Measurements from ENCODE around the gene MATN3. TPM values are rescaled to one million over a fixed set of nuclear protein-coding genes. Genes with fewer than 3 reads are reported as not detected.

MATN3 gene
- total RNA-seq, 1 donor from 2014 or later, result 0.16 TPM

GRCh38 chr2:20012032-20012281, 511 bp downstream of the MATN3 start:
- ATAC-seq (ENCODE audit: poor library complexity) (no peak), DNase-seq (no peak)
- intact Hi-C loops (cut with DNase I), result loop anchor here (5.0 kb wide), 1 partner anchor 50 kb away; no protein-coding TSS in a partner anchor

- no peak for ATAC-seq (ENCODE audit: poor library complexity)
- intact Hi-C loops (cut with DNase I), result loop anchor here (5.0 kb wide), 1 partner anchor 49 kb away; no protein-coding TSS in a partner anchor
These were observed 1.0 kb downstream of the MATN3 start for GRCh38 chr2:20011276-20012031.

DNA sequence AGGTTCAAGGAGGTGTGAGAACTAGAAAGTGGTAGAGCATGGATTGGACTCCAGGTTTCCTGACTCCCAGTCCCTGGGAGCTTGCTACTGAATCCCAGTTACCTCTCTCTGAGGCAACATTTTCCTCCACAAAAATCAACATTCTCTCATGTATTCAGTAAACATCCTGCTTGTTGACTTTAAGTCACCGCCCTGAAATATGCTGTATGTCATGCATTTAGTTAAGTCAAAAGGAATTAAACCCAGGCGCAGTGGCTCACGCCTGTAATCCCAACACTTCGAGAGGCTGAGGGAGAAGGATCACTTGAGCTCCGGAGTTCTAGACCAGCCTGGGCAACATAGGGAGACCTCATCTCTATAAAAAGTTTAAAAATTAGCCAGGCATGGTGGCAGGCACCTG, 3.8 kb downstream of the MATN3 start:
- intact Hi-C loops (cut with DNase I), result no loop called here
- DNase-seq, result no peak
- no peak for ATAC-seq (ENCODE audit: poor library complexity)

More at GRCh38 chr2:20011276-20012031, 1.0 kb downstream of the MATN3 start:
- no peak for DNase-seq

DNA sequence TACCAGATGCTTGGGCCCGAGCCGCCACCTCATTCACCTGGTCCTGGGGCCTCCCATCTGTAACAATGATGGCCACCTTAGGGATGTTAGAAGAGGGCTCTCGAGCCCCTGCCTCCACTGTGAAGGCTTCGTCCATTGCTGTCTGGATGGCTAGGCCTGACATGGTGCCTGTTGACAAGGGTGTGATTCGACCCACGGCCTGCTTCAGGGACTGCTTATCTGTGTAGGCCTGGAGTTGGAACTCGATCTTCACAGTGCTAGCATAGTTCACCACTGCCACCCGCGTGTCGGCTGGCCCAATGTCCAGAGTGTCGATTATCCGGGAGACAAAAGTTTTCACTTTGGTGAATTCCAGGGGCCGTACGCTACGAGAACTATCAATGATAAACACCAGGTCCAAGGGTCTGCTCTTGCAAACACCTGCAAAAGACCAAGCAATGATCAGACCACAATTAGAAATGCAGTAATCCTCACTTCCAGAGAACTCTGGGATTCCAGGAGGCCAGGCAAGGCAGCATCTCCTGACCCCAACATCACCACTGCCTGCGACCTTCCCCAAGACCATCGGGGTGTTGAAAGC, 6.5 kb downstream of the MATN3 start:
- DNase-seq (no peak), ATAC-seq (ENCODE audit: poor library complexity) (no peak)
- intact Hi-C loops (cut with DNase I), result no loop called here

DNA sequence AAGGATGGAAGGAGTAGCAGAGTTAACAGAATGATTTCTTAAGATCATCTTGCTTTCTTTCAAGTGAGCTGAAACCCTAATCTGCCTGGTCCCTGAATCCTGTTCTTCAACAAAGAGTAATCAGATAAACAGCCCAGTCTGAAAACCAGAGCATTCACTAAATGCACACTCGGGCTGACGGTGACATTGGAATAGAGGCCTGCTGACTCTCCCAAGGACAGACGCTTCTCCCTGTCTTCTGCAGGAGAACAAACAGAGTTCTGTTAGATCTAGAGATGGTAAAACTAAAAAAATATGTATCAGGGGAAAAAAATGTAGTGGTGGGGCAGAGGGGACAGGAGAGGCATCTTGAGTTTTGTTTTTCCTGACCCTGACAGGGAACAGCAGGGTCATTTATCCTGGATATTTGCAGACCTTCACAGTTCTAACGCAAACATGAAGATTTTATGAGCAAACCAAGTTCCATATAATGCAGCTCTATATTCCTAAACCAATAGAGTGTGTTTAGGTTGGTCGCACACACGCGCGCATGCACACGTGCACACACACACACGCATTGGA, 7.3 kb downstream of the MATN3 start:
- ATAC-seq (ENCODE audit: poor library complexity) (no peak), DNase-seq (no peak)
- intact Hi-C loops (cut with DNase I), result no loop called here

DNA sequence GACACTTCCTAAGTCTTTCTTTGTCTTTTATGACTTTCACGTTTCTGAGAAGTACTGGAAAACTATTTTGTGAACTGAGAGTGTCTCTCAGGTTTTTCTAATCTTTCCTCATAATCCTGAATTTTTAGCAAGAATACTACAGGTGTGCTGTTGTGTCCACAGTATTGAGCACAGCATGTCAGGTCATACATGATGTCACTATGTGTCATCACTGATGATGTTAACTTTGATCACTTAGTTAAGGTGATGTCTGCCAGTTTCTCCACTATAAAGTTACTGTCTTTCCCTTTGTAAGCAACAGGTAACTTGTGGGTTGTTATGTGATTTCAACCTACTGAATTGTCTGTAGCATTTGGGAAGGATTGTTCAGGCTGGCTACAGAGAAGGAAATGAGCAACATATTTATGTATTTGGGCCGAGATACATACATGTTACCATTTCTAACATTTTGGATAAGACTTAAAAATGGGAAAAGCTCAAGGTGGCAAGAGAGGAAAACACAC, 11.1 kb downstream of the MATN3 start:
- DNase-seq (no peak), ATAC-seq (ENCODE audit: poor library complexity) (no peak)
- intact Hi-C loops (cut with DNase I), result no loop called here

- DNase-seq (no peak), ATAC-seq (ENCODE audit: poor library complexity) (no peak)
- intact Hi-C loops (cut with DNase I), result no loop called here
These were observed 18.7 kb downstream of the MATN3 start for GRCh38 chr2:19993731-19994130.

- ATAC-seq (ENCODE audit: poor library complexity), result no peak
- intact Hi-C loops (cut with DNase I), result no loop called here
- DNase-seq, result no peak
These were observed 20.6 kb downstream of the MATN3 start for GRCh38 chr2:19991895-19992294.

- DNase-seq, result no peak
- intact Hi-C loops (cut with DNase I), result no loop called here
- ATAC-seq (ENCODE audit: poor library complexity), result no peak
These were observed 22.1 kb downstream of the MATN3 start for GRCh38 chr2:19990416-19990728.

DNA sequence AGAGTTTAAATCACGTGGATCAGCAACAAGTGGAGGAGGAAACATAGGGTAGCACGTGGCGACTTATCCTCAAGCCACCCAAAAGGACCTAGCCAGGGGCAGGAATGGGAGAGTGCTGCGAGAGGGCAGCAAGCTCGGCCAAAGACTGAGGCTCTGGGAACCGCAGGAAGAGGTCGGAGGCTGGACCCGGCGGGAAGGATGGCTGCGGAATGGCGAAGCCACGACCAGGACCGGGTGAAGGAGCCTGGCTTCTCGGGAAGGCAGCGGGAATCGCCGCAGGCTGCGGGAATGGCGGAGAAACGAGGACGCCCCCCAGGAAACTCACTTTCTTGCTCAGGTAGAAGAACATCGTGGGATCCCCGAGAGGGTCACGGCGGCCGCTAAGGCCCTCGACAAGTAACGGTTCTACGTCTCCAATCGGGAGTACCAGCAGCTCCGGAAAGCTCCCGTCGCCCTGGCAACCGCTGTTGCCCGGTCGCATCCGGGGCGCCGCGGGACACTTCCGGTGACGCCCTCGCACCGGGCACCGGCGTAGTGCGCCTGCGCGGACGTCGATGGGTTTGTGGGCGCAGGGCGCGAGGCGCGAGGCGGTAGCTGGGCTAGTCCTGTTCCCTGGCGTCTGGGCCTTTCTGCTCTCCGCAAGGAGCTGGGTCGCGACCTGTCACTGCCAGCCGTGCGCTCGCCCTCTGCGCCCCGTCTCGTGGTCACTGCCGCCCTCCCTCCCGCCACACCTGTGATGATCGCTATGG, 22.6 kb downstream of the MATN3 start, which contains the start of gene WDR35:
Gene WDR35 (minus strand): TSS at position 439 of the 749 bp plus-strand sequence. CDS start 90 bp downstream, at position 349.
- intact Hi-C loops (cut with DNase I), result no loop called here
- peak; percentile 100 for ATAC-seq (ENCODE audit: poor library complexity)
- DNase-seq, result peak; percentile 95

DNA sequence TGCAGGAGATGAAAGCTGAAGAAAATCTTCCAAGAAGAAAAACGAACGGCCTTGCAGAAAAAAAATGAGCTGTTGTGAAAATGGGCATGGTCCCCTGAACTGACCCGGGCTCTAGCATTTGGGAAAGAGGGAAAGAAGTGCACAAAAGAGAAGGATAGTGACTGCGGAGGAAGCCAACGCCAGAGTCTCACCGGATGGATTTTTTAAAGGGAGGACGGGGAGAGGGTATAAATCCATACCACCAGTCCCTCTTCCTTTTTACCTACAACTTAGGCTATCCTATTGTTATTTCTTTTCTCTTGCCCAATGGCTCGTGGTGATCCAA, 23.2 kb downstream of the MATN3 start:
- DNase-seq, result no peak
- intact Hi-C loops (cut with DNase I), result no loop called here
- peak; percentile 7 for ATAC-seq (ENCODE audit: poor library complexity)

DNA sequence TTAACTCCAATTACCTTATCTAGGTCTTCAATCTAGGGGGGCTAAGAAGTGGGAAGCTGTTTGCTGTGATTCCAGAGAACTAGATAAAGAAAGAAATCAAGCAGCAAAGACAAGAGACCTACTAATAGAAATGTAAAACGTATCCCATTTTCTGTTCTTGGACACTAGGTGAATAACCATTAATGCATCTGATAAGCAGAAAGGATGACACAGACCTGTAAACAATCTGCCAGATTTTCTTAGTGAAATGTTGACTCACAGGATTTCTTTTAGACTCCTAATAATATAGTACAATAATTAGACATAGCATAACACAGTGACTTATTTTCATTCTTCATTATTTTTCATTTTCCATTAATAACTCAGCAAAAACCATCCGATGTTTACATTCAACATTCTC, 23.9 kb downstream of the MATN3 start:
- ATAC-seq (ENCODE audit: poor library complexity) (no peak), DNase-seq (no peak)
- intact Hi-C loops (cut with DNase I), result no loop called here

GRCh38 chr2:19987936-19988335, 24.5 kb downstream of the MATN3 start:
- no peak for DNase-seq

GRCh38 chr2:19982268-19982667, 30.2 kb downstream of the MATN3 start:
- intact Hi-C loops (cut with DNase I), result no loop called here
- no peak for DNase-seq
- no peak for ATAC-seq (ENCODE audit: poor library complexity)

More at GRCh38 chr2:19987936-19988335, 24.5 kb downstream of the MATN3 start:
- intact Hi-C loops (cut with DNase I), result no loop called here
- no peak for ATAC-seq (ENCODE audit: poor library complexity)

- intact Hi-C loops (cut with DNase I), result no loop called here
- DNase-seq, result no peak
- no peak for ATAC-seq (ENCODE audit: poor library complexity)
These were observed 32.5 kb downstream of the MATN3 start for GRCh38 chr2:19979932-19980331.

GRCh38 chr2:19973466-19973865, 39.0 kb downstream of the MATN3 start:
- intact Hi-C loops (cut with DNase I), result no loop called here
- DNase-seq, result no peak
- ATAC-seq (ENCODE audit: poor library complexity), result no peak

- intact Hi-C loops (cut with DNase I), result no loop called here
- no peak for ATAC-seq (ENCODE audit: poor library complexity)
- DNase-seq, result no peak
These were observed 40.8 kb downstream of the MATN3 start for GRCh38 chr2:19971691-19972090.

GRCh38 chr2:19963386-19963785, 49.1 kb downstream of the MATN3 start:
- DNase-seq, result no peak
- intact Hi-C loops (cut with DNase I), result loop anchor here (5.0 kb wide), 1 partner anchor 49 kb away; the partner anchor contains the start of gene MATN3
- no peak for ATAC-seq (ENCODE audit: poor library complexity)

DNA sequence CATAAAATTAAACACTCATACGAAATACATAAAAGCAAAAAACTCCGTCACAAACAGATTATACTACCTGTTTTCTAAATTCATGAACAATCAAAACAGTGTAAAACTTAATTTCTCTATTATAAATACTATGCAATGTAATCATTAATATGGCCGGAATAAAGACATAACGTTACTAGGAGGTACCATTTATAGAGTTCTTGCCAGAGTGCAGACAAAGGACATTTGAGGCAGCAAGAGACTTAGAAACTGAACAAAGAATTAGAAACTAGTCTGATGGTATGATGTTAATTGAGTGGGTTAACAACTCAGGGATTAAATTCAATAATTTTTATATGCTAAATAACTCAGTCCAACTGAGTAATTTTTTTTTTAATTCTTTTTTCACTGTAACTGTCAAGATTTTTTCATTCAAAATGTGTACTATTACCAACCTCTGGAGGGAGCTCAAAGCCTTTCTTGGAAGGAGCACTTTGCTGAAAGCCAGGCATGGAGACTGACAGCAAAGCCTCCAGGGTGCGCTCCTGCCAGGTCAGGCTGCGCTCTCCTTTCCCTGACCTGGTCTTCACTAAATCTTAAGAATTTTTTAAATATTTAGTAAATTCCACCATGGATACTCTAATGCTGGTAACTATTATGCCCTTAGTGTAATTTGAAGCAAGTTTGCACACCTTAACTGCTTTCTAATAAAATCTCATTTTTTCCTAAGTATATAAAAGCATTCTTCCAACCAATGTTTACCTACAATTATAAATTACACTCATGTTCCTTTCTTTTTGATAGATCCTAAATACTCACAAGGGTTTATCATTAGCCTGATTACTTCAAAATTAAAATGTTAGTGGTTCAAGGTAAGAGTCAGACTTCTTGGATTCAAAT, 56.7 kb downstream of the MATN3 start:
- intact Hi-C loops (cut with DNase I), result loop anchor here (5.0 kb wide), 1 partner anchor 142 kb away; no protein-coding TSS in a partner anchor
- peak; percentile 46 for DNase-seq
- ATAC-seq (ENCODE audit: poor library complexity), result peak; percentile 89
